Loucy (cell line): ENCODE results near the gene ANP32A.

Experiments used
- H2AFZ ChIP-seq: fragments of 200-600 bp; sonication (generic); 2 replicates; pipeline ENCODE4 v1.6.0; 2016; ENCODE audit warnings: antibody characterized with exemption, mild to moderate bottlenecking, low read length, moderate library complexity
- H3F3A ChIP-seq: fragments of 200-600 bp; 2 replicates; pipeline ENCODE4 v1.6.0; 2016; ENCODE audit warnings: antibody characterized with exemption, low read depth, mild to moderate bottlenecking
- H3K27me3 ChIP-seq: fragments of 200-600 bp; sonication (generic); 2 replicates; pipeline ENCODE4 v1.6.1; 2014; ENCODE audit warnings: low read length, mild to moderate bottlenecking; ENCODE audit not compliant: insufficient read depth, poor library complexity, severe bottlenecking
- H3K36me3 ChIP-seq: fragments of 200-600 bp; sonication (generic); 2 replicates; pipeline ENCODE4 v1.6.1; 2016; ENCODE audit warnings: low read length; ENCODE audit not compliant: insufficient read depth
- H3K4me1 ChIP-seq: fragments of 200-600 bp; sonication (generic); 2 replicates; pipeline ENCODE4 v1.5.1; 2014; ENCODE audit warnings: low read length, mild to moderate bottlenecking; ENCODE audit not compliant: insufficient read depth, poor library complexity, severe bottlenecking
- H3K4me2 ChIP-seq: fragments of 200-600 bp; sonication (generic); 2 replicates; pipeline ENCODE4 v1.6.0; 2014; ENCODE audit warnings: antibody characterized with exemption, low read length, low read depth, mild to moderate bottlenecking; ENCODE audit not compliant: poor library complexity, severe bottlenecking
- H3K4me3 ChIP-seq: fragments of 200-600 bp; sonication (generic); 2 replicates; pipeline ENCODE4 v1.5.1; 2014; ENCODE audit warnings: low read length, mild to moderate bottlenecking, mixed read lengths; ENCODE audit not compliant: poor library complexity, severe bottlenecking
- H3K79me2 ChIP-seq: fragments of 200-600 bp; sonication (generic); 2 replicates; pipeline ENCODE4 v1.6.1; 2014; ENCODE audit warnings: low read length; ENCODE audit not compliant: insufficient read depth
- H3K9ac ChIP-seq: fragments of 200-600 bp; sonication (generic); 2 replicates; pipeline ENCODE4 v1.6.0; 2014; ENCODE audit warnings: mild to moderate bottlenecking, low read depth, low read length, moderate library complexity; ENCODE audit not compliant: poor library complexity, severe bottlenecking
- H3K9me2 ChIP-seq: fragments of 200-600 bp; sonication (generic); replicated peaks from 2 replicates; pipeline ENCODE4 v1.6.1; 2016; ENCODE audit warnings: low read depth, low read length, mixed read lengths
- H3K9me3 ChIP-seq: fragments of 200-600 bp; sonication (generic); 2 replicates; pipeline ENCODE4 v1.6.1; 2014; ENCODE audit warnings: mild to moderate bottlenecking, antibody characterized with exemption, low read length, low read depth; ENCODE audit not compliant: insufficient read depth
- H4K20me1 ChIP-seq: fragments of 200-600 bp; sonication (generic); 2 replicates; pipeline ENCODE4 v1.6.0; 2014; ENCODE audit warnings: antibody characterized with exemption, low read length, mild to moderate bottlenecking; ENCODE audit not compliant: insufficient read depth, poor library complexity, severe bottlenecking
- CTCF ChIP-seq: fragments of 200-600 bp; sonication (generic); conservative IDR thresholded peaks from 2 replicates; pipeline ENCODE4 v1.5.1; 2014; ENCODE audit warnings: mild to moderate bottlenecking, antibody characterized with exemption, low read length
- EZH2phosphoT487 ChIP-seq: fragments of 200-600 bp; IDR thresholded peaks from 2 replicates; pipeline ENCODE4 v1.6.1; 2018; ENCODE audit warnings: antibody characterized with exemption, mild to moderate bottlenecking, moderate library complexity, borderline replicate concordance

ANP32A gene

GRCh38 chr15:68787609-68788263 is 33.0 kb downstream of the ANP32A start:
- Histone ChIP-seq H4K20me1 (peaks cover 97% of the 10 kb centered on the region), H3K27me3 (no peaks in the 10 kb centered on the region), H3K9me3 (no peaks in the 10 kb centered on the region), H3K79me2 (peaks cover 88% of the 10 kb centered on the region), H3K4me3 (no peak overlapping the region), H3K4me2 (no peak overlapping the region), H3K9ac (no peak overlapping the region), H3K36me3 (peaks cover 84% of the 10 kb centered on the region), H2AFZ (no peak overlapping the region), H3K9me2 (no peaks in the 10 kb centered on the region), H3F3A (no peaks in the 10 kb centered on the region), H3K4me1 (peaks cover 23% of the 10 kb centered on the region)
- TF ChIP-seq EZH2phosphoT487 (no peak), CTCF (no peak)

- no peak overlapping the region for H3K9ac ChIP-seq
- no peaks in the 10 kb centered on the region for H3K9me2 ChIP-seq
- H3K4me1 ChIP-seq, result peaks cover 13% of the 10 kb centered on the region
- H3K36me3 ChIP-seq, result peaks cover 91% of the 10 kb centered on the region
- no peak overlapping the region for H2AFZ ChIP-seq
- H3K79me2 ChIP-seq, result peaks cover 79% of the 10 kb centered on the region
- no peaks in the 10 kb centered on the region for H3K27me3 ChIP-seq
- TF ChIP-seq CTCF (no peak), EZH2phosphoT487 (no peak)
- H3F3A ChIP-seq, result no peaks in the 10 kb centered on the region
- H3K9me3 ChIP-seq, result no peaks in the 10 kb centered on the region
- H4K20me1 ChIP-seq, result peaks cover 91% of the 10 kb centered on the region
- H3K4me3 ChIP-seq, result no peak overlapping the region
- no peak overlapping the region for H3K4me2 ChIP-seq
Measured at GRCh38 chr15:68786753-68787152, 33.9 kb downstream of the ANP32A start.

- H3K9me3 ChIP-seq, result no peaks in the 10 kb centered on the region
- H4K20me1 ChIP-seq, result peaks cover 79% of the 10 kb centered on the region
- peaks cover 98% of the 10 kb centered on the region for H3K36me3 ChIP-seq
- H3K9ac ChIP-seq, result no peak overlapping the region
- TF ChIP-seq CTCF, result no peak
- TF ChIP-seq EZH2phosphoT487, result no peak
- no peak overlapping the region for H3K4me2 ChIP-seq
- H3K9me2 ChIP-seq, result no peaks in the 10 kb centered on the region
- peaks cover under 1% of the 10 kb centered on the region for H3K4me1 ChIP-seq
- H3F3A ChIP-seq, result no peaks in the 10 kb centered on the region
- no peak overlapping the region for H2AFZ ChIP-seq
- no peak overlapping the region for H3K4me3 ChIP-seq
- H3K79me2 ChIP-seq, result peaks cover 67% of the 10 kb centered on the region
- no peaks in the 10 kb centered on the region for H3K27me3 ChIP-seq
Measured at GRCh38 chr15:68785541-68785940, 35.2 kb downstream of the ANP32A start.
